HG03039 (cell line): Measurements from ENCODE around the gene DPP6.

Experiments used
- ATAC-seq: cut with Tn5 transposase; IDR thresholded peaks from one replicate; pipeline ENCODE4 v1.9.1; 2021; ENCODE audit warnings: mild to moderate bottlenecking, moderate library complexity; ENCODE audit not compliant: unreplicated experiment

Gene DPP6

GRCh38 chr7:154509192-154509591, 457.0 kb downstream of the DPP6 start:
- ATAC-seq = no peak

DNA sequence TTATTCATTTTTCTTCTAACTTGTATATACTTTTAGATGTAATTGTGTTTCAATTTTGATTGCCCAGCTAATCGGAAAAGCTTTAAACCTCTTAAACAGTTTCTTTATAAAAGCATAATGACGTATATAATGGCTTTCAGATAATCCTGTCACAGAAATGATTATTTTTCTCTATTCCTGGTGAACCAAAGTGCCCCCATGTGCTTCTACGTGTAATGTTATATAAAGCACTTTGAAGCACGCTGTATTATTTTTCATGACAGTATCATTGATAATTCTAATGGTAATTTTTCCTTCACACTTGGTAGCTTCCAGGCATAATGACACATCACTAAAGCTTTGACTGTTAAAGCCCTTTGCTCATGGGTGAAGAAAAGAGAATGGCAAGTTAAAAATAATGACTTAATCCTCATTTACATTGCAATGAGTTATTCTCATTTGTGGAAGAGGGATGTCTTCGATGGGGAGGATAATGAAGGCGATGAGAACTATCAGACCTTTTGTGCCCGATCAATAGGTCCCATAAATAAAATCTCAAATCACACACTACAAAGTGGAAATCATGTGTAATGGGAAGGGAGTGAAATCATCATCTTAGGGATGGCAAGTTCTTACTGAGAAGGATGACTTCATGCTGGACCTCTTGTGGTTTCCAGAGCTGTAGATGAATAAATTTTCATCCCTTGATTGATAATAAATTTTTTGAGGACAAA, 460.1 kb downstream of the DPP6 start:
- ATAC-seq = no peak

DNA sequence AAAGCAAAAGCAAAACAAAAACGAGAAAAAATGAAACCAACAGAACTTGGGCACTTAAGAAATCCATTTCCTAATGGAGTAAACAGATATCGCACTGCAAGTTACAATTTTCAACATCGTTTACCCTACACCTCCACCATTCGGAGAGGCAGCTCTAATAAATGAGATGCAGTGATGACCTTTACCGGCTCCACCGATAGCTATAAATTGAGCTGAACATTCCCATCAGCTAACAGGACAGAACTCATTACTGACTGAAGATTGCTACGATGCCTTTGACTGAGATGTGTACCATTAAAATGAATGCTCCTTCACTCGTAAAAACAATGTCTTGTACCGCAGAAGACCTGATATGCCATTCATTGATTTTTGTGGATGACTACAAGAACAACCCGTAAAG, 465.6 kb downstream of the DPP6 start:
- ATAC-seq = no peak

DNA sequence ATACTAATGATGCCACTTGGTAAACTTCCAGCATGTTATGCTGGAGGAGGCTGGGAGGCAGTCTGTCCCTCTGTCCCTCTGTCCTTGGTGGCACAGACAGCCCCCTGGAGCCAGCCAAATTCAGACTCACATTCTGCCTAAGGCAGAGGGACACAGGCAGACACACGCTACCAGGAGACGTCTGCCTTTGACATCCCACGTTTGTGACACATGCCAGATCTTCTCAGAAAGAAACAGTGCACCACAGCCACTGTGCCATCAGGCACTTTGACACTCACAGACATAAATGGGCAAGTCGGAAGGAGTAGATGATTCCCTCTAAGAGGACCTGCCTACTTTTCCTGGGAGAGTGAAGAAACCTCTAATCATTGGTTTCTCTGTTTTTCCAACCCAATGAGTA, 467.0 kb downstream of the DPP6 start:
- ATAC-seq = no peak

- ATAC-seq = no peak
Observed at GRCh38 chr7:154530136-154530535, 477.9 kb downstream of the DPP6 start.

DNA sequence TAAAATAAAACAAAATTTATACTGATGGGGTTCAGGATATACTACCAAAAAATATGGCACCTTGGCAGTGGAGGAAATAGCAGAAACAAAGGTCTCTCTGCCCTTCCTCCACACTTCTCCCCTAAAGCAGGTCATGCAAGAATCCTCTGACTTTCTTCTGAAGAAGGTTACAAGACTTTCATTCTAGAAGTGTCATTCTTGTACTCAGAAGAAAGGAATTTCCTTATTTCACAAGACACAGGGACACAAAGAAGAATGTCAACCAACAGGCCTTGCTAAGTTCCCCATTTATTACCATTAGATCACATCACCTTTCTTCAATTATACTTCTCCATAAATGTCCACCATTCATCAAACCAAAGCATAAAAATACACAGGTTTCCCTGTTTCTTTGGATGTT, 480.6 kb downstream of the DPP6 start:
- ATAC-seq = no peak

DNA sequence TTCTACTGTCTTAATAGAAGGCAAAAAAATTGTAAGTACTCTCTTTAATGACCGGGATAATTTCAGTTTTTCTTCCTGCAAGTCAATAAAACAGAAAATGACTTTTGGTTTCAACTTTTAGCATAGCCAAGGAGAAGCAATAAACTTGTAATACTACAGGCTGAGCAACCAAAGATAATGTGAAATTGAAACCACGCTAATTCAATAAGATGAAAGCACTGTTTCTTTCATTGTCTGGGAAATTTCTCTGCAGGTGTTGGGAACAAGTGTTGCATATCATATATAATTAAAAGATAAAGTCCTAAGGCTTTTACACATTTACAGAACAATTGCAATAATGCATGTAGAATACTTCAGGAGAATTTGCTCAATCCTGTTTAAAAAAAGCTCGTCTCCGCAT, 488.4 kb downstream of the DPP6 start:
- no peak for ATAC-seq

GRCh38 chr7:154541606-154542005, 489.4 kb downstream of the DPP6 start:
- no peak for ATAC-seq

GRCh38 chr7:154546946-154547587, 494.9 kb downstream of the DPP6 start:
- no peak for ATAC-seq

- ATAC-seq = no peak
Observed at GRCh38 chr7:154553711-154554265, 501.6 kb downstream of the DPP6 start.

- ATAC-seq = no peak
Observed at GRCh38 chr7:154559454-154559853, 507.3 kb downstream of the DPP6 start.

DNA sequence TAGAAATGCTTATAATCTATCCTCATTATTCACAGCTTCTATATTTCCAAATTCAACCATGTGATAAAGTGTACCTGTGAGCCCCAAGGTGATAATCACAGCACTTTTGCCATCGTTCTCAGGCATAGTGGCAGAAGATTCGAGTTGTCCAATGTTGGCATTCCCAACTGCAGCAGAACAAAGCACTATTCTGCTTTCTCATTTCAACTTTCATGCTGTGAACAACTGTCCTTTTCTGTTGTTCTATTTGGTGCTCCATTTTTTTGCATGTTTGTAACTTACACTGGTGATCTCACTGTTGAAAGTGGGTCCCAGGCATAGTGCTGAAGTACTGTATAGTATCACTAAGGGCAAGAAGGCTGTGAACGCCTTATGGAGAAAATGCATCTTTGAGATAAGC, 512.5 kb downstream of the DPP6 start:
- ATAC-seq = no peak

- no peak for ATAC-seq
Observed at GRCh38 chr7:154566877-154567276, 514.7 kb downstream of the DPP6 start.

DNA sequence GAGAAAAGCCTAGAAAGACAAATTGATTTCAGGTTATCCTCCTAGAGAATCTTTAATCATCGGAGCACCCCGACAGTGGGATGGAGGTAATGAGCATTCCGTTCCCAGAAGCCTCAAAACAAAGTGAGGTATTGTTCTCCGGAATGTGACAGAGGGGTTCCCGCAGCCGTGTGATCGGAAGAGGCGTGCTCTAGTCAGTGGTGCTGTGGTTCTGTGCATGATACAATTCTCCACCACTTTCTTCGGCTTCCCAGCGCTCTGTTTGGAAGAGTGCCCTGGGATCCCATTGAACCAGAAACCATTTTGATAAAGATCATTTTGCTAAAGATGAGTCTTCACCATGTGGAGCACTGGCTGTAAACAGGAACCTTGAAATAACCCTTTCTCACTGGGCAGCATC, 516.1 kb downstream of the DPP6 start:
- ATAC-seq = no peak

DNA sequence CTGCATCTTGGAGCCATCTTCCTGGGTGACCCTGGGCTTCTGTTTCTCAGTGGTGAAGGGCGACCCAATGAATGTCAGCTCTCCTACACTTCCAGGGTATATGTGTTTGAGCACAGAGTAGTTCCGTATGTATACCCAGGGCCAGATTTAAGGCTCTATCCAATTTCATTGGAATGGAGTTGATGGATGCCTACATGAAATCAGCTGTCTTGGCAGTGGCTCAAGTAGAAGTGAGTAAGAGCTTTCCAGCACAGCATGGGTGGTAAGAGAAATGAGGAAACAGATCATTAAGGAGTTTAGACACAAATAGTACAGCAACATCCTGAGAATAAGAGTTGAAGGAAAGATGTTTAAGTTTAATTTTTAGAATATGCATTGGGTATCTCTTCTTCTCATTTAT, 517.7 kb downstream of the DPP6 start:
- ATAC-seq = no peak

GRCh38 chr7:154571772-154572171, 519.6 kb downstream of the DPP6 start:
- ATAC-seq = no peak

GRCh38 chr7:154574235-154574634, 522.0 kb downstream of the DPP6 start:
- ATAC-seq = no peak

- ATAC-seq = no peak
Observed at GRCh38 chr7:154575497-154575896, 523.3 kb downstream of the DPP6 start.

DNA sequence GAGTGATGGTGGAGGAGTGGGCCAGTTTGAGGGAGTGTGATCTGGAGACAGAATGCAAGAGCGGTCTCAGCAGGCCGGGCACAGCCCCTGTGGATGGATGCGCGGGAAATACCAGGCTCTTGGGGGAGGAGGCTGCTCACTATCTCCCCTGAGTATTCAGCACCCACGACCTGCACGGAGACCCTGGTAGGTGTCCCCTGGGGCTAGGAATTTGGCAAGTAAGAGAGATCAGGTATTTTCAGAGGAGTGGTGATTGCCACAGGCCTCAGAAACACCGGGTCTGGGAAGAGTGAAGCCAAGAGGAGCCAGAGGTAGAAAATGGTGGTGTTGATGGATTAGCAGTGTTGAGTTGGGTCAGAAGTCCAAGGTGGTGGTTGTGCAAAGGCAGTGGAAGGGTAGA, 524.4 kb downstream of the DPP6 start:
- ATAC-seq = no peak

DNA sequence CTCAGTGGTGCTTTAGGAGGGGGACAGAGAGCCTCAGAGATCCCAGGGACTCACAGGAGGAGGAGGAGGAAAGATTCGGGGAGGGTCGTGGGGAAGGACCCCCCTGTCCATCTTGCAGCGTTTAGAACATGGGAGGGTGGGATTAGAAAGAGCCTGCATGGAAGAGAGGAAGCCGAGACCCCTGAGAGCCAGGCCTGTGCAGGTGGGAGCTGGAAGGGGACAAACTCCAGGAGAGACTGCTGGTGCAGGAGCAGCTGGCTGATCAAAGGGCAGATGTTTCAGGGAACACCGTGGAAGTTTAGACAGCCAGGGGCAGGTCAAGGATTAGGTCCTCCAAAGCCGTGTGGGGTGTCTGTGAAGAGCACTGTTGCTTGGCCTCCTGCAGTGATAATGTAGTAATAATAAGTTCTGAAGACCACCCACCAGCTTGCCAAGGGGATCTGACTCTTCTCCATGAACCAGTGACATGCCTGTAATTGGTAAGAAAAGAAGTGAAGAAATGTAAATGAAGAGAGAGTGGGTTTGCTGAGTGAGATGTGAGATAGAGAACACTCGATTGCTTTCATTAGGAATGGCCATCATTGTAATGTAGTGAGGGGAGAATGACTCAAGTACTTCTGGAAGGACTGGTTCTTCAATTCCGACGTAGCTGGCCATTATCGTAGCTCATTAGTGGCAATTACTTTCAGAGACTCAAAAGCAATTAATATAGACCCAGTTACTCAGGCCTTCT, 525.1 kb downstream of the DPP6 start:
- no peak for ATAC-seq

DNA sequence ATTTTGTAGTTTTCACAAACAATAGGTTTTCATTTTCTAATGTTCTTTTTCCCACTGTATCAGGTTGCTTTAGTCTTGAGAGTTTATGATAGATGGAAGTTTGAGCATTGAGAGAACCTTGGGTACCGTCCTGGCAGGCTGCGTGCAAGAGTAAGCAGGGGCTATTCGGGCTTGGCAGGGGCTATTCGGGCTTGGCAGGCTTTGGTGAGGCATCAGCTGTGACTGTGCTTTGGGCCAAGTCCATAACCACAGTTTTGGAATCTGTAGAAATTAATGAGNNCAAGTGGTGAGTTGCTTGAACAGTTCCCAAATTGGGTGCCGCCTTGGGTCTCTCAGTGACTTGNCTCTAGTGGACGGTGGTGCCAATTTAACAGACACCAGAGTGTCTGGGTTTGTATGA, 526.1 kb downstream of the DPP6 start:
- ATAC-seq = no peak

GRCh38 chr7:154579711-154580110, 527.5 kb downstream of the DPP6 start:
- no peak for ATAC-seq
